GM23338 (cell line): ENCODE results near the gene ZCCHC17. TPM values are rescaled to one million over a fixed set of nuclear protein-coding genes. Genes with fewer than 3 reads are reported as not detected.

Experiments
- ATAC-seq: fragments of 200-7000 bp; cut with Tn5 transposase; 3 replicates; pipeline ENCODE4 v1.9.1; 2020
- DNase-seq: peaks from one replicate; pipeline ENCODE4 v3.0.0-alpha.2; 2015; ENCODE audit warnings: low spot score
- H2AFZ ChIP-seq: fragments of 200-600 bp; sonication (generic); 2 replicates; pipeline ENCODE4 v1.8.0; 2016; ENCODE audit warnings: antibody characterized with exemption, mild to moderate bottlenecking, moderate library complexity
- H3F3A ChIP-seq: fragments of 200-600 bp; sonication (generic); replicated peaks from 2 replicates; pipeline ENCODE4 v1.8.0; 2017; ENCODE audit warnings: antibody characterized with exemption, mixed run types, low read depth
- H3K27ac ChIP-seq: fragments of 200-600 bp; sonication (generic); 2 replicates; pipeline ENCODE4 v1.6.1; 2016; ENCODE audit warnings: low read depth
- H3K27me3 ChIP-seq: fragments of 200-600 bp; sonication (generic); 2 replicates; pipeline ENCODE4 v1.8.0; 2016; ENCODE audit warnings: mild to moderate bottlenecking, mixed run types, moderate library complexity; ENCODE audit not compliant: insufficient read depth
- H3K36me3 ChIP-seq: fragments of 200-600 bp; sonication (generic); 2 replicates; pipeline ENCODE4 v1.8.0; 2016; ENCODE audit warnings: mild to moderate bottlenecking; ENCODE audit not compliant: insufficient read depth
- H3K4me1 ChIP-seq: fragments of 200-600 bp; sonication (generic); 2 replicates; pipeline ENCODE4 v1.8.0; 2016; ENCODE audit warnings: mild to moderate bottlenecking, moderate library complexity; ENCODE audit not compliant: insufficient read depth
- H3K4me2 ChIP-seq: fragments of 200-600 bp; sonication (generic); 2 replicates; pipeline ENCODE4 v1.7.1; 2017; ENCODE audit warnings: mixed run types
- H3K4me3 ChIP-seq: fragments of 200-600 bp; sonication (generic); 2 replicates; pipeline ENCODE4 v1.6.1; 2016; ENCODE audit warnings: mixed run types
- H3K79me2 ChIP-seq: fragments of 200-600 bp; sonication (generic); replicated peaks from 2 replicates; pipeline ENCODE4 v1.8.0; 2017; ENCODE audit warnings: mild to moderate bottlenecking; ENCODE audit not compliant: insufficient read depth
- H3K9me2 ChIP-seq: fragments of 200-600 bp; sonication (generic); 2 replicates; pipeline ENCODE4 v1.8.0; 2017; ENCODE audit not compliant: insufficient read depth
- H4K20me1 ChIP-seq: fragments of 200-600 bp; sonication (generic); replicated peaks from 2 replicates; pipeline ENCODE4 v1.8.0; 2017; ENCODE audit warnings: mild to moderate bottlenecking; ENCODE audit not compliant: insufficient read depth
- H3K27ac Mint-ChIP-seq: 2 replicates; pipeline ENCODE4 v1.8.0; 2020; ENCODE audit warnings: inconsistent platforms, mild to moderate bottlenecking, moderate library complexity, mixed read lengths
- H3K27me3 Mint-ChIP-seq: 3 replicates; pipeline ENCODE4 v1.8.0; 2022; ENCODE audit warnings: low read depth, mild to moderate bottlenecking, moderate library complexity, mixed read lengths, inconsistent platforms; ENCODE audit not compliant: insufficient read depth, poor library complexity
- H3K36me3 Mint-ChIP-seq: 3 replicates; pipeline ENCODE4 v1.8.0; 2021; ENCODE audit warnings: low read depth, mild to moderate bottlenecking, inconsistent platforms, moderate library complexity, mixed read lengths
- H3K4me1 Mint-ChIP-seq: 3 replicates; pipeline ENCODE4 v1.8.0; 2020; ENCODE audit warnings: mild to moderate bottlenecking, inconsistent platforms, mixed read lengths
- H3K4me3 Mint-ChIP-seq: 3 replicates; pipeline ENCODE4 v1.8.0; 2021; ENCODE audit warnings: moderate library complexity, mild to moderate bottlenecking, inconsistent platforms, mixed read lengths
- H3K9me3 Mint-ChIP-seq: 3 replicates; pipeline ENCODE4 v1.8.0; 2020; ENCODE audit warnings: moderate library complexity, mild to moderate bottlenecking, inconsistent platforms, mixed read lengths
- CREB1 ChIP-seq: fragments of 250-450 bp; sonication (Bioruptor Pico); IDR thresholded peaks from 2 replicates; pipeline ENCODE4 v1.5.0; 2020; ENCODE audit warnings: low read depth, mild to moderate bottlenecking, moderate library complexity
- CTCF ChIP-seq, 2 experiments: fragments of 200-600 bp in 1 of 2; sonication (generic) in 1 of 2; conservative IDR thresholded peaks; 2 replicates each; pipeline versions ENCODE4 v1.5.1 to v1.6.1; 2016 to 2017; ENCODE audit warnings: antibody characterized with exemption in 2 of 2, low read depth in 2 of 2, mild to moderate bottlenecking in 2 of 2, moderate library complexity in 1 of 2
- ETS1 ChIP-seq: IDR thresholded peaks from 2 replicates; pipeline ENCODE4 v1.6.1; 2016; ENCODE audit warnings: antibody characterized with exemption
- EZH2 ChIP-seq: fragments of 200-600 bp; sonication (generic); IDR thresholded peaks from one replicate; pipeline ENCODE4 v1.8.0; 2017; ENCODE audit warnings: antibody characterized with exemption, mild to moderate bottlenecking, low read depth; ENCODE audit not compliant: unreplicated experiment
- EZH2phosphoT487 ChIP-seq: fragments of 200-600 bp; sonication (generic); IDR thresholded peaks from one replicate; pipeline ENCODE4 v1.8.1; 2018; ENCODE audit warnings: antibody characterized with exemption; ENCODE audit not compliant: unreplicated experiment
- JUNB ChIP-seq: IDR thresholded peaks from one replicate; pipeline ENCODE4 v1.6.1; 2016; ENCODE audit warnings: antibody characterized with exemption; ENCODE audit not compliant: unreplicated experiment
- NANOG ChIP-seq: IDR thresholded peaks from 2 replicates; pipeline ENCODE4 v1.6.1; 2016; ENCODE audit warnings: antibody characterized with exemption, borderline replicate concordance
- POLR2AphosphoS5 ChIP-seq: IDR thresholded peaks from 2 replicates; pipeline ENCODE4 v1.6.1; 2016; ENCODE audit warnings: antibody characterized with exemption, low read depth
- STAT1 ChIP-seq: IDR thresholded peaks from one replicate; pipeline ENCODE4 v1.6.1; 2016; ENCODE audit warnings: antibody characterized with exemption; ENCODE audit not compliant: unreplicated experiment
- ZNF114 ChIP-seq: fragments of 250-450 bp; sonication (Bioruptor Pico); IDR thresholded peaks from 2 replicates; pipeline ENCODE4 v1.5.0; 2020; ENCODE audit warnings: mild to moderate bottlenecking, moderate library complexity
- ZNF331 ChIP-seq: fragments of 250-450 bp; sonication (Bioruptor Pico); IDR thresholded peaks from 2 replicates; pipeline ENCODE4 v1.5.0; 2020; ENCODE audit warnings: low read depth, mild to moderate bottlenecking, moderate library complexity
- ZNF462 ChIP-seq: fragments of 250-450 bp; sonication (Bioruptor Pico); IDR thresholded peaks from 2 replicates; pipeline ENCODE4 v1.5.0; 2020; ENCODE audit warnings: mild to moderate bottlenecking, moderate library complexity
- polyA plus RNA-seq: library from polyadenylated mRNA; unstranded; fragments of >200 nt; fragmentation: Nextera tagmentation; extraction: Ambion mirVana; gene quantifications from 2 replicates; pipeline ENCODE4 v1.2.1, GENCODE V29; 2016
- total RNA-seq: library from RNA; depleted of rRNA; stranded (reverse); fragments of >200 nt; shearing (Covaris generic); gene quantifications from 2 replicates; pipeline ENCODE4 v1.2.3, GENCODE V29; 2014
- TF ChIP-seq, protein P1 (sequence below): IDR thresholded peaks from one replicate; pipeline ENCODE4 v1.6.1; 2018; ENCODE audit warnings: antibody characterized with exemption; ENCODE audit not compliant: unreplicated experiment

Gene ZCCHC17
- total and polyA plus RNA-seq, 2 experiments from 2014 or later, result 40.1 to 134 TPM

DNA sequence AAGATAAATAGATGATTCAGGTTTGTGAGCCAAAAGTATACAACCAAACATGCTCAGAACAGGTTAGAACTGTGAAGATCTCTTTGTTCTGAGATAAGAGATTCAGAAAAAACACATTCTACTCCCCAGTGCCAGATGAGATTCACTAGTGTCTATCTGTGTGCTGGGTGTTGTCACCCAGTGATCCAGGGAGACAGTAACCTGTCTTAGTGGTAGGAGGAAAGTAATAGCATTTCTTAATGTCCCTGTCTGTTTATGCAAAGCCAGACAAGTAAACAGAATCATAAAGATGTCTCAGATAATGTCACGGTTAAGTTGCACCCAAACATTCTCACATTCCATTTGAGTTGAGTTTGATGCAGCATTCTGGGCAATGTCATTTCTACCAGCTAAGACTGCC is 38.3 kb upstream of the ZCCHC17 start:
- ATAC-seq, result no peak
- Mint-ChIP-seq H3K36me3 (peaks cover 53% of the 10 kb centered on the region), H3K27me3 (peaks cover under 1% of the 10 kb centered on the region), H3K27ac (no peak overlapping the region), H3K9me3 (no peaks in the 10 kb centered on the region), H3K4me3 (no peak overlapping the region), H3K4me1 (no peaks in the 10 kb centered on the region; the same call in 2 of the 3 replicates)
- Histone ChIP-seq H4K20me1 (0 out of 2 replicates have a peak, but pooled peaks cover 3% of the 10 kb centered on the region), H3K4me1 (no peaks in the 10 kb centered on the region), H3K4me2 (no peak overlapping the region), H3K27ac (no peak overlapping the region), H3K36me3 (peaks cover 47% of the 10 kb centered on the region), H3K9me2 (no peaks in the 10 kb centered on the region), H3F3A (peaks cover 11% of the 10 kb centered on the region), H3K4me3 (no peak overlapping the region), H3K27me3 (no peaks in the 10 kb centered on the region), H2AFZ (no peak overlapping the region), H3K79me2 (no peaks in the 10 kb centered on the region)
- TF ChIP-seq JUNB (no peak), ETS1 (no peak), ZNF114 (CRISPR knock-in tag) (no peak), CTCF (conservative IDR thresholded peaks at IDR 0.05; ENCODE audit: low read depth in 2 of 2) (no peak), EZH2phosphoT487 (no peak), NANOG (no peak), CREB1 (no peak), ZNF331 (no peak), EZH2 (no peak), POLR2AphosphoS5 (no peak), STAT1 (no peak), ZNF462 (no peak)
- TF ChIP-seq, protein P1, sequence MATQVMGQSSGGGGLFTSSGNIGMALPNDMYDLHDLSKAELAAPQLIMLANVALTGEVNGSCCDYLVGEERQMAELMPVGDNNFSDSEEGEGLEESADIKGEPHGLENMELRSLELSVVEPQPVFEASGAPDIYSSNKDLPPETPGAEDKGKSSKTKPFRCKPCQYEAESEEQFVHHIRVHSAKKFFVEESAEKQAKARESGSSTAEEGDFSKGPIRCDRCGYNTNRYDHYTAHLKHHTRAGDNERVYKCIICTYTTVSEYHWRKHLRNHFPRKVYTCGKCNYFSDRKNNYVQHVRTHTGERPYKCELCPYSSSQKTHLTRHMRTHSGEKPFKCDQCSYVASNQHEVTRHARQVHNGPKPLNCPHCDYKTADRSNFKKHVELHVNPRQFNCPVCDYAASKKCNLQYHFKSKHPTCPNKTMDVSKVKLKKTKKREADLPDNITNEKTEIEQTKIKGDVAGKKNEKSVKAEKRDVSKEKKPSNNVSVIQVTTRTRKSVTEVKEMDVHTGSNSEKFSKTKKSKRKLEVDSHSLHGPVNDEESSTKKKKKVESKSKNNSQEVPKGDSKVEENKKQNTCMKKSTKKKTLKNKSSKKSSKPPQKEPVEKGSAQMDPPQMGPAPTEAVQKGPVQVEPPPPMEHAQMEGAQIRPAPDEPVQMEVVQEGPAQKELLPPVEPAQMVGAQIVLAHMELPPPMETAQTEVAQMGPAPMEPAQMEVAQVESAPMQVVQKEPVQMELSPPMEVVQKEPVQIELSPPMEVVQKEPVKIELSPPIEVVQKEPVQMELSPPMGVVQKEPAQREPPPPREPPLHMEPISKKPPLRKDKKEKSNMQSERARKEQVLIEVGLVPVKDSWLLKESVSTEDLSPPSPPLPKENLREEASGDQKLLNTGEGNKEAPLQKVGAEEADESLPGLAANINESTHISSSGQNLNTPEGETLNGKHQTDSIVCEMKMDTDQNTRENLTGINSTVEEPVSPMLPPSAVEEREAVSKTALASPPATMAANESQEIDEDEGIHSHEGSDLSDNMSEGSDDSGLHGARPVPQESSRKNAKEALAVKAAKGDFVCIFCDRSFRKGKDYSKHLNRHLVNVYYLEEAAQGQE, result no peak
- no peak for DNase-seq
